ENCODE results near the gene FEN1. TPM values are rescaled to one million over a fixed set of nuclear protein-coding genes. Genes with fewer than 3 reads are reported as not detected.
A peak's percentile ranks its signal among the peaks of the same experiment; 100 is the strongest.

The FEN1 gene
- polyA plus RNA-seq, 2 of the 4 experiments (the other 2 are of a cell fraction), result 38.4 to 105 TPM

DNA sequence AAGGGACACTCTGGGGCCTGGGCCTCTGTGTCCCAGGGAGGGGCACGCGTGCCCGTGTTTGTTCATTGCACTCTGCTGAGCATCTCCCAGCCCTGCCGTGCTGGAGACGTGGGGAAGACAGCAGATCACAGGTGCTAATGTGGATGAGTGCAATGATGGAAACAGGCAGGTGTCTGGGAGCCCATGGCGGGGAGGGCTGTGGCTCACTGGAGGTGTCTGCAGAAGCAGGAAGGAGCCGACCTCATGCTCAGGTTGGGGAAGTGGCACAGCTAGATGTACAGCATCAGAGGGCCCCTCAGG is 8.3 kb upstream of the FEN1 start:
- Histone ChIP-seq H3K9me3 (no peaks in the 10 kb centered on the region), H3K4me1 (no peaks in the 10 kb centered on the region), H3K4me2 (no peak overlapping the region), H3K4me3 (no peak overlapping the region), H3K27ac (no peak overlapping the region)
- no peak for ATAC-seq
- no peak for FAIRE-seq
- CTCF ChIA-PET, result interaction anchor here (1.1 to 10.3 kb wide), 5 partner anchors 9 to 40 kb away, joined by 3 to 147 read pairs (median 21); no protein-coding TSS in a partner anchor
- POLR2A ChIA-PET, result no interaction called here
- no peak for TF ChIP-seq ZFP36 (IDR thresholded peaks at IDR 0.05; ENCODE audit: borderline replicate concordance, partially characterized antibody)
- TF ChIP-seq, protein P1, sequence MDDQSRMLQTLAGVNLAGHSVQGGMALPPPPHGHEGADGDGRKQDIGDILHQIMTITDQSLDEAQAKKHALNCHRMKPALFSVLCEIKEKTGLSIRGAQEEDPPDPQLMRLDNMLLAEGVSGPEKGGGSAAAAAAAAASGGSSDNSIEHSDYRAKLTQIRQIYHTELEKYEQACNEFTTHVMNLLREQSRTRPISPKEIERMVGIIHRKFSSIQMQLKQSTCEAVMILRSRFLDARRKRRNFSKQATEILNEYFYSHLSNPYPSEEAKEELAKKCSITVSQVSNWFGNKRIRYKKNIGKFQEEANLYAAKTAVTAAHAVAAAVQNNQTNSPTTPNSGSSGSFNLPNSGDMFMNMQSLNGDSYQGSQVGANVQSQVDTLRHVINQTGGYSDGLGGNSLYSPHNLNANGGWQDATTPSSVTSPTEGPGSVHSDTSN (IDR thresholded peaks at IDR 0.05), result no peak
- TF ChIP-seq ZSCAN20 (CRISPR knock-in tag; IDR thresholded peaks at IDR 0.05), result no peak
- TF ChIP-seq FOSB (CRISPR knock-in tag; IDR thresholded peaks at IDR 0.05), result no peak
- TF ChIP-seq FOXS1 (CRISPR knock-in tag; IDR thresholded peaks at IDR 0.05), result no peak
- no peak for TF ChIP-seq MYC (IDR thresholded peaks at IDR 0.05; ENCODE audit: borderline replicate concordance, low read length)
- no peak for TF ChIP-seq RCOR1 (IDR thresholded peaks at IDR 0.05; ENCODE audit: low read depth, low read length)
- no peak for TF ChIP-seq JUN (IDR thresholded peaks at IDR 0.05)
- WGBS (ENCODE audit: missing lambda C conversion rate), result 83% methylated on average over 7 of the region's 7 CpGs
- no peak for DNase-seq (ENCODE audit: low read depth in 1 of 2, low spot score in 1 of 2)

DNA sequence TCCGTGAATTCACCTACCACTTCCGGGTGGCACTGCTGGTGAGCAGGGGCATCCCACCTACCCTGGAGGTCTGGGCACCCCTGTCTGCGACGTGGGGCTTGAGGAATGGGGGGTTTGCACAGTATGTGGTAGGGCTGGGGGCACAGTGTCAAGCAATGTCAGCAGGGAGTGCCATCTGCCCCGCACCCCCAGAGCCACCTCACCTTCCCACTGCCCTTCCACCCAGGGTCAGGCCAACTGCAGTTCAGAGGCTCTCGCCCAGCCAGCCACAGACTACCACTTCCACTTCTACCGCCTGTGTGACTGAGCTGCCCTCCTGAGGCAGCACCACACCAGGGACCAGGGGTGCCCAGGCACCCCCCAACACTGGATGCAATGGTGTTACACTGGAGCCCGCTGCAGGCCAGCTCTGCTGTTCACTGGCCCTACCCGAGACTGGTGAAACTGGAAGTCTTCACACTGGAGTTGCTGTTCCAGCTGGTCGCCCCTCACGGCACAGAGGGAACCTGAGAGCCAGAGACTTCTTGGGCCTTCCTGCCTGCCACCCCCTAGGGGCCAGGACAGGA is 6.8 kb upstream of the FEN1 start:
- no peak for ATAC-seq
- POLR2A ChIA-PET, result no interaction called here
- WGBS (ENCODE audit: missing lambda C conversion rate), result 87% methylated on average over 6 of the region's 11 CpGs

DNA sequence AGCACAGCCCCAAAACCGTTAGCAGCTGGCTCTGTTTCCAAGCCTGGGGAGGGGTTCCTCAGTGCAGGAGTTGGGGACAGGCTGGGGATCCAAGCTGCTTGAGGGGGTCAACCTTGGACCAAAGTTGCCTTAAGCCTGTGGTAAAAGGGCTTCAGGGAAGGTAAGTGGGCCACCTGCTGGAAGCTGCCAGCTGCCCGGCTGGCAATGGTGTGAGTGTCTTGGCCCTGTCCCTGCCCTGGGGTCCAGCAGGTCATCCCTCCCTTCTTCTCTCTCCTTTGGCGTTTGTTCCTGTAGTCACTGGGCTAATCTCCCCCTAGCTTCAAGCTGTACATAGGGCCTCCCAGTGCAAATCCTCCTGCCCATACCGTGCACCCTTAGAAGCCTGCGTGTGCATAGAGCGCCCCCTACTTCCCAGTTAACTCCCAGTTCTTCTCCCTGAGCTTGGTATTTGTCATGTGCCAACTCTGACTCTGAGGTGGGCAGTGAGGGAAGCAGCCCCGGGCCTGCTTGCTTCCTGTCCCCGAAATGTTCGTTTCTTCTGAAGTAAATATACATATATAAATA is 4.7 kb upstream of the FEN1 start:
- H3K4me3 ChIP-seq, result no peak overlapping the region
- FAIRE-seq (no peak), ATAC-seq (peak; percentile 21 to 64; a peak in 3 of 6 replicates), DNase-seq (ENCODE audit: low read depth in 1 of 2, low spot score in 1 of 2) (peak; percentile 84 to 85)
- no peak overlapping the region for H3K4me2 ChIP-seq
- 20% methylated on average over 8 of the region's 9 CpGs for WGBS (ENCODE audit: missing lambda C conversion rate)
- POLR2A ChIA-PET, result no interaction called here
- H3K9me3 ChIP-seq, result no peaks in the 10 kb centered on the region
- H3K27ac ChIP-seq, result no peak overlapping the region
- peaks cover 6% of the 10 kb centered on the region; the same call in 1 of the 3 replicates for H3K4me1 ChIP-seq
- CTCF ChIA-PET, result interaction anchor here (0.6 to 10.3 kb wide), 34 partner anchors 8 to 384 kb away, joined by 3 to 147 read pairs (median 4); no protein-coding TSS in a partner anchor
- 0 out of 2 replicates have a peak, but pooled peaks have one; percentile 36 for TF ChIP-seq POLR2AphosphoS2 (conservative IDR thresholded peaks at IDR 0.05; ENCODE audit: low read length)
- no peak for TF ChIP-seq RARB (CRISPR knock-in tag; IDR thresholded peaks at IDR 0.05)
- TF ChIP-seq CBX8 (IDR thresholded peaks at IDR 0.05), result no peak
- TF ChIP-seq, protein P2, sequence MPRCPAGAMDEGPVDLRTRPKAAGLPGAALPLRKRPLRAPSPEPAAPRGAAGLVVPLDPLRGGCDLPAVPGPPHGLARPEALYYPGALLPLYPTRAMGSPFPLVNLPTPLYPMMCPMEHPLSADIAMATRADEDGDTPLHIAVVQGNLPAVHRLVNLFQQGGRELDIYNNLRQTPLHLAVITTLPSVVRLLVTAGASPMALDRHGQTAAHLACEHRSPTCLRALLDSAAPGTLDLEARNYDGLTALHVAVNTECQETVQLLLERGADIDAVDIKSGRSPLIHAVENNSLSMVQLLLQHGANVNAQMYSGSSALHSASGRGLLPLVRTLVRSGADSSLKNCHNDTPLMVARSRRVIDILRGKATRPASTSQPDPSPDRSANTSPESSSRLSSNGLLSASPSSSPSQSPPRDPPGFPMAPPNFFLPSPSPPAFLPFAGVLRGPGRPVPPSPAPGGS (IDR thresholded peaks at IDR 0.05), result no peak
- TF ChIP-seq GATA3 (IDR thresholded peaks at IDR 0.05; ENCODE audit: borderline replicate concordance), result no peak
- TF ChIP-seq, protein P3, sequence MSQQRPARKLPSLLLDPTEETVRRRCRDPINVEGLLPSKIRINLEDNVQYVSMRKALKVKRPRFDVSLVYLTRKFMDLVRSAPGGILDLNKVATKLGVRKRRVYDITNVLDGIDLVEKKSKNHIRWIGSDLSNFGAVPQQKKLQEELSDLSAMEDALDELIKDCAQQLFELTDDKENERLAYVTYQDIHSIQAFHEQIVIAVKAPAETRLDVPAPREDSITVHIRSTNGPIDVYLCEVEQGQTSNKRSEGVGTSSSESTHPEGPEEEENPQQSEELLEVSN (IDR thresholded peaks at IDR 0.05; ENCODE audit: borderline replicate concordance, low read depth), result no peak
- no peak for TF ChIP-seq SREBF2 (IDR thresholded peaks at IDR 0.05)
- TF ChIP-seq JUNB (IDR thresholded peaks at IDR 0.05), result no peak
- TF ChIP-seq, protein P4, sequence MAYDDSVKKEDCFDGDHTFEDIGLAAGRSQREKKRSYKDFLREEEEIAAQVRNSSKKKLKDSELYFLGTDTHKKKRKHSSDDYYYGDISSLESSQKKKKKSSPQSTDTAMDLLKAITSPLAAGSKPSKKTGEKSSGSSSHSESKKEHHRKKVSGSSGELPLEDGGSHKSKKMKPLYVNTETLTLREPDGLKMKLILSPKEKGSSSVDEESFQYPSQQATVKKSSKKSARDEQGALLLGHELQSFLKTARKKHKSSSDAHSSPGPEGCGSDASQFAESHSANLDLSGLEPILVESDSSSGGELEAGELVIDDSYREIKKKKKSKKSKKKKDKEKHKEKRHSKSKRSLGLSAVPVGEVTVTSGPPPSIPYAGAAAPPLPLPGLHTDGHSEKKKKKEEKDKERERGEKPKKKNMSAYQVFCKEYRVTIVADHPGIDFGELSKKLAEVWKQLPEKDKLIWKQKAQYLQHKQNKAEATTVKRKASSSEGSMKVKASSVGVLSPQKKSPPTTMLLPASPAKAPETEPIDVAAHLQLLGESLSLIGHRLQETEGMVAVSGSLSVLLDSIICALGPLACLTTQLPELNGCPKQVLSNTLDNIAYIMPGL (CRISPR knock-in tag; IDR thresholded peaks at IDR 0.05; ENCODE audit: borderline replicate concordance), result no peak
- TF ChIP-seq, protein P1 (IDR thresholded peaks at IDR 0.05), result no peak
- no peak for TF ChIP-seq JUN (IDR thresholded peaks at IDR 0.05)
- TF ChIP-seq NPAS2 (CRISPR knock-in tag; IDR thresholded peaks at IDR 0.05; ENCODE audit: borderline replicate concordance), result no peak
- TF ChIP-seq RAD21 (conservative IDR thresholded peaks at IDR 0.05 in 1 of 2, IDR thresholded peaks at IDR 0.05 in 1 of 2), result peak; percentile 68 to 73
- TF ChIP-seq MYC (IDR thresholded peaks at IDR 0.05; ENCODE audit: borderline replicate concordance, low read length), result no peak
- no peak for TF ChIP-seq FOSB (CRISPR knock-in tag; IDR thresholded peaks at IDR 0.05)

More for the DNA sequence above, 6.8 kb upstream of the FEN1 start:
- CTCF ChIA-PET, result interaction anchor here (0.9 to 10.3 kb wide), 8 partner anchors 11 to 296 kb away, joined by 3 to 147 read pairs (median 12); no protein-coding TSS in a partner anchor
- no peak overlapping the region for H3K4me2 ChIP-seq
- TF ChIP-seq ZC3H11A (IDR thresholded peaks at IDR 0.05), result no peak
- no peak for TF ChIP-seq EP300 (IDR thresholded peaks at IDR 0.05)
- TF ChIP-seq SMC3 (IDR thresholded peaks at IDR 0.05), result no peak
- TF ChIP-seq CBX8 (IDR thresholded peaks at IDR 0.05), result no peak
- no peak for TF ChIP-seq RAD21 (conservative IDR thresholded peaks at IDR 0.05 in 1 of 2, IDR thresholded peaks at IDR 0.05 in 1 of 2)
- TF ChIP-seq, protein P5, sequence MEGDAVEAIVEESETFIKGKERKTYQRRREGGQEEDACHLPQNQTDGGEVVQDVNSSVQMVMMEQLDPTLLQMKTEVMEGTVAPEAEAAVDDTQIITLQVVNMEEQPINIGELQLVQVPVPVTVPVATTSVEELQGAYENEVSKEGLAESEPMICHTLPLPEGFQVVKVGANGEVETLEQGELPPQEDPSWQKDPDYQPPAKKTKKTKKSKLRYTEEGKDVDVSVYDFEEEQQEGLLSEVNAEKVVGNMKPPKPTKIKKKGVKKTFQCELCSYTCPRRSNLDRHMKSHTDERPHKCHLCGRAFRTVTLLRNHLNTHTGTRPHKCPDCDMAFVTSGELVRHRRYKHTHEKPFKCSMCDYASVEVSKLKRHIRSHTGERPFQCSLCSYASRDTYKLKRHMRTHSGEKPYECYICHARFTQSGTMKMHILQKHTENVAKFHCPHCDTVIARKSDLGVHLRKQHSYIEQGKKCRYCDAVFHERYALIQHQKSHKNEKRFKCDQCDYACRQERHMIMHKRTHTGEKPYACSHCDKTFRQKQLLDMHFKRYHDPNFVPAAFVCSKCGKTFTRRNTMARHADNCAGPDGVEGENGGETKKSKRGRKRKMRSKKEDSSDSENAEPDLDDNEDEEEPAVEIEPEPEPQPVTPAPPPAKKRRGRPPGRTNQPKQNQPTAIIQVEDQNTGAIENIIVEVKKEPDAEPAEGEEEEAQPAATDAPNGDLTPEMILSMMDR (IDR thresholded peaks at IDR 0.05), result no peak
- TF ChIP-seq, protein P6, sequence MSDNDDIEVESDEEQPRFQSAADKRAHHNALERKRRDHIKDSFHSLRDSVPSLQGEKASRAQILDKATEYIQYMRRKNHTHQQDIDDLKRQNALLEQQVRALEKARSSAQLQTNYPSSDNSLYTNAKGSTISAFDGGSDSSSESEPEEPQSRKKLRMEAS (IDR thresholded peaks at IDR 0.05), result no peak
- no peak overlapping the region for H3K27ac ChIP-seq
- FAIRE-seq, result no peak
- DNase-seq (ENCODE audit: low read depth in 1 of 2, low spot score in 1 of 2), result no peak
- H3K4me3 ChIP-seq, result no peak overlapping the region
- H3K9me3 ChIP-seq, result no peaks in the 10 kb centered on the region
- no peaks in the 10 kb centered on the region; the same call in 2 of the 3 replicates for H3K4me1 ChIP-seq

Measured in A549 (cell line).